ENCODE measurements around the gene CHTF18. TPM values are rescaled to one million over a fixed set of nuclear protein-coding genes. Genes with fewer than 3 reads are reported as not detected.
A peak's percentile ranks its signal among the peaks of the same experiment; 100 is the strongest.

The CHTF18 gene
- total and polyA plus RNA-seq, 2 experiments from 2014 or later, result 61.3 to 129 TPM

DNA sequence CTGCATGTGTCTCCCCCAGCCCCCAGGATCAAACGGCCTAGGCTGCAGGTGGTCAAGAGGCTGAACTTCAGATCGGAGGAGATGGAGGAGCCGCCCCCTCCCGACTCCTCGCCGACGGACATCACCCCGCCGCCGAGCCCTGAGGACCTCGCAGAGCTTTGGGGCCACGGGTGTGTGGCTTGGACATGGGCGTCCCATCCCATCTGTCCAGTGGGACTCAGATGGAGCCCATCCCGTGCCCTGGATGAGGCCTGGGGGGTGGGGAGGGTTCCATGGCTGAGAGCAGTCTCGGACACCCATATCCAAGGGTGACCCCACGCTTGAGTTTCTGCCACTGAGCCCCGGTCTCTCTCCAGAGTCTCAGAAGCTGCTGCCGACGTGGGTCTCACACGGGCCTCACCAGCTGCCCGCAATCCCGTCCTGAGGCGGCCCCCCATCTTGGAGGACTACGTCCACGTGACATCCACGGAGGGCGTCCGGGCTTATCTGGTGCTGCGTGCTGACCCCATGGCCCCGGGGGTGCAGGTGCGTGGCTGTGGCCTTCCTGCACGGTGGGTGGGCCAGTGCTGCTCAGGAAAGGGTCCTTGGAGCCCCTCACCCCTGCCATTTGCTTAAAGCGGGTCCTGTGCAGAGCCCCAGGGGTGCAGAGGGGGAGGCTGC lies 901 bp downstream of the CHTF18 start:
- Histone ChIP-seq H3K4me2 (peak overlapping the region; percentile 88), H3K27me3 (ENCODE audit: insufficient read depth) (no peaks in the 10 kb centered on the region), H3K9me2 (ENCODE audit: insufficient read depth) (no peaks in the 10 kb centered on the region), H2AFZ (no peak overlapping the region), H4K20me1 (replicated peaks; ENCODE audit: insufficient read depth) (peaks cover 10% of the 10 kb centered on the region), H3K4me1 (ENCODE audit: insufficient read depth) (no peaks in the 10 kb centered on the region), H3K79me2 (replicated peaks; ENCODE audit: insufficient read depth) (peaks cover 11% of the 10 kb centered on the region; the same call in 1 of the 2 replicates), H3K27ac (ENCODE audit: low read depth) (no peak overlapping the region), H3K36me3 (ENCODE audit: insufficient read depth) (no peaks in the 10 kb centered on the region; the same call in 1 of the 2 replicates), H3K4me3 (peak overlapping the region; percentile 83), H3F3A (replicated peaks; ENCODE audit: low read depth) (no peaks in the 10 kb centered on the region)
- no peaks in the 10 kb centered on the region; the same call in 2 of the 3 replicates for H3K9me3 Mint-ChIP-seq
- DNase-seq (ENCODE audit: low spot score), result no peak
- no peak overlapping the region for H3K27ac Mint-ChIP-seq
- no peak for TF ChIP-seq EZH2phosphoT487 (IDR thresholded peaks at IDR 0.05; ENCODE audit: unreplicated experiment)
- TF ChIP-seq NANOG (IDR thresholded peaks at IDR 0.05; ENCODE audit: borderline replicate concordance), result no peak
- TF ChIP-seq, protein P1, sequence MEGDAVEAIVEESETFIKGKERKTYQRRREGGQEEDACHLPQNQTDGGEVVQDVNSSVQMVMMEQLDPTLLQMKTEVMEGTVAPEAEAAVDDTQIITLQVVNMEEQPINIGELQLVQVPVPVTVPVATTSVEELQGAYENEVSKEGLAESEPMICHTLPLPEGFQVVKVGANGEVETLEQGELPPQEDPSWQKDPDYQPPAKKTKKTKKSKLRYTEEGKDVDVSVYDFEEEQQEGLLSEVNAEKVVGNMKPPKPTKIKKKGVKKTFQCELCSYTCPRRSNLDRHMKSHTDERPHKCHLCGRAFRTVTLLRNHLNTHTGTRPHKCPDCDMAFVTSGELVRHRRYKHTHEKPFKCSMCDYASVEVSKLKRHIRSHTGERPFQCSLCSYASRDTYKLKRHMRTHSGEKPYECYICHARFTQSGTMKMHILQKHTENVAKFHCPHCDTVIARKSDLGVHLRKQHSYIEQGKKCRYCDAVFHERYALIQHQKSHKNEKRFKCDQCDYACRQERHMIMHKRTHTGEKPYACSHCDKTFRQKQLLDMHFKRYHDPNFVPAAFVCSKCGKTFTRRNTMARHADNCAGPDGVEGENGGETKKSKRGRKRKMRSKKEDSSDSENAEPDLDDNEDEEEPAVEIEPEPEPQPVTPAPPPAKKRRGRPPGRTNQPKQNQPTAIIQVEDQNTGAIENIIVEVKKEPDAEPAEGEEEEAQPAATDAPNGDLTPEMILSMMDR (conservative IDR thresholded peaks at IDR 0.05; ENCODE audit: low read depth in 2 of 2), result no peak
- no peak for TF ChIP-seq ZNF331 (CRISPR knock-in tag; IDR thresholded peaks at IDR 0.05; ENCODE audit: low read depth)
- no peak for TF ChIP-seq STAT1 (IDR thresholded peaks at IDR 0.05; ENCODE audit: unreplicated experiment)
- no peak for TF ChIP-seq REST (IDR thresholded peaks at IDR 0.05; ENCODE audit: unreplicated experiment)
- H3K4me3 Mint-ChIP-seq, result peak overlapping the region; percentile 78; the same call in 2 of the 3 replicates
- no peak for ATAC-seq
- H3K27me3 Mint-ChIP-seq (ENCODE audit: insufficient read depth, low read depth, poor library complexity), result peaks cover 16% of the 10 kb centered on the region
- peaks cover 17% of the 10 kb centered on the region for H3K36me3 Mint-ChIP-seq (ENCODE audit: low read depth)
- no peaks in the 10 kb centered on the region for H3K4me1 Mint-ChIP-seq

- peaks cover 17% of the 10 kb centered on the region for H3K36me3 Mint-ChIP-seq (ENCODE audit: low read depth)
- DNase-seq (ENCODE audit: low spot score), result no peak
- TF ChIP-seq EZH2phosphoT487 (IDR thresholded peaks at IDR 0.05; ENCODE audit: unreplicated experiment), result no peak
- TF ChIP-seq STAT1 (IDR thresholded peaks at IDR 0.05; ENCODE audit: unreplicated experiment), result no peak
- TF ChIP-seq REST (IDR thresholded peaks at IDR 0.05; ENCODE audit: unreplicated experiment), result no peak
- TF ChIP-seq ETS1 (IDR thresholded peaks at IDR 0.05), result no peak
- no peak for TF ChIP-seq ZNF331 (CRISPR knock-in tag; IDR thresholded peaks at IDR 0.05; ENCODE audit: low read depth)
- no peak for TF ChIP-seq EZH2 (IDR thresholded peaks at IDR 0.05; ENCODE audit: low read depth, unreplicated experiment)
- TF ChIP-seq POLR2AphosphoS5 (IDR thresholded peaks at IDR 0.05; ENCODE audit: low read depth), result no peak
- no peak for TF ChIP-seq NANOG (IDR thresholded peaks at IDR 0.05; ENCODE audit: borderline replicate concordance)
- TF ChIP-seq, protein P1 (conservative IDR thresholded peaks at IDR 0.05; ENCODE audit: low read depth in 2 of 2), result no peak
These were observed 1.7 kb downstream of the CHTF18 start for GRCh38 chr16:790086-790485.

More at GRCh38 chr16:790086-790485, 1.7 kb downstream of the CHTF18 start:
- H3K27me3 Mint-ChIP-seq (ENCODE audit: insufficient read depth, low read depth, poor library complexity), result peaks cover 12% of the 10 kb centered on the region
- H3K4me1 Mint-ChIP-seq, result no peaks in the 10 kb centered on the region
- peak overlapping the region; percentile 58; the same call in 2 of the 3 replicates for H3K4me3 Mint-ChIP-seq
- Histone ChIP-seq H3K4me3 (no peak overlapping the region), H3K36me3 (ENCODE audit: insufficient read depth) (no peaks in the 10 kb centered on the region; the same call in 1 of the 2 replicates), H2AFZ (no peak overlapping the region), H3K79me2 (replicated peaks; ENCODE audit: insufficient read depth) (peaks cover 11% of the 10 kb centered on the region; the same call in 1 of the 2 replicates), H3K27ac (ENCODE audit: low read depth) (no peak overlapping the region), H3F3A (replicated peaks; ENCODE audit: low read depth) (no peaks in the 10 kb centered on the region), H4K20me1 (replicated peaks; ENCODE audit: insufficient read depth) (peaks cover 10% of the 10 kb centered on the region), H3K4me1 (ENCODE audit: insufficient read depth) (no peaks in the 10 kb centered on the region), H3K27me3 (ENCODE audit: insufficient read depth) (no peaks in the 10 kb centered on the region), H3K9me2 (ENCODE audit: insufficient read depth) (no peaks in the 10 kb centered on the region), H3K4me2 (no peak overlapping the region)
- H3K9me3 Mint-ChIP-seq, result no peaks in the 10 kb centered on the region; the same call in 2 of the 3 replicates
- no peak for ATAC-seq
- no peak overlapping the region for H3K27ac Mint-ChIP-seq
